Measurements from ENCODE around the gene SF3B5. TPM values are rescaled to one million over a fixed set of nuclear protein-coding genes. Genes with fewer than 3 reads are reported as not detected.

SF3B5 gene
- total RNA-seq, 1 experiment from 2014 or later = 139 TPM

DNA sequence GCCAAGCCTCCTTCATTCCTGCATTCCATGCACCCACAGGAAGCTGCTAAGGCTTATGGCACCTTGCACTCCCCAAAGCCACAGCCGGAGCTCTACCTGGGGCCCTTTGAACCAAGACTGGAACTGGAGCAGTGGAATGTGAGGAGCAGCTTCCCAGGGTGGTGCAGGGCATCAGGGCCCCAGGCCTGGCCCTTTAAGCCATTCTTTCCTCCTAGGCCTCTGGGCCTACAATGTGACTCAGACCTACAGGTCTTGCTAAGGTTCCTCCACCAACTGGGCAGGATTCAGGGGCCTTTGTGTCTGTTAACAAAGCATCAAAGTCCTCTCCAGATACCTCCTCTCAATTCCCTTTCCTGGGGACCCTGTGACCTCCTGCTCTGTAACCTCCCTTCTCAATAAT lies 36.2 kb downstream of the SF3B5 start:
- no TSS peak for BruUV-seq (replicated peaks)

GRCh38 chr6:144055121-144055931 lies 40.0 kb downstream of the SF3B5 start:
- Histone ChIP-seq H3K4me3 (ENCODE audit: low read length) (no peak overlapping the region), H3K27me3 (ENCODE audit: low read length) (no peaks in the 10 kb centered on the region), H3K79me2 (ENCODE audit: low read length) (no peaks in the 10 kb centered on the region), H3K9ac (ENCODE audit: low read length) (no peak overlapping the region), H3K9me2 (replicated peaks; ENCODE audit: low read length) (no peaks in the 10 kb centered on the region), H3K9me3 (ENCODE audit: low read length) (no peaks in the 10 kb centered on the region), H3K27ac (ENCODE audit: low read length) (no peak overlapping the region), H3K4me1 (ENCODE audit: insufficient read depth, low read length) (no peaks in the 10 kb centered on the region), H3F3A (ENCODE audit: low read length, unreplicated experiment) (no peaks in the 10 kb centered on the region), H3K4me2 (ENCODE audit: low read length) (no peak overlapping the region), H2AFZ (ENCODE audit: low read length) (no peak overlapping the region), H3K36me3 (ENCODE audit: low read depth, low read length) (no peaks in the 10 kb centered on the region), H4K20me1 (ENCODE audit: low read length) (no peaks in the 10 kb centered on the region)
- BruUV-seq (replicated peaks) = no TSS peak
- DNase-seq = no peak
- ChIA-PET POLR2A (ENCODE audit: unreplicated experiment) (no interaction called here), CTCF (no interaction called here)
- ATAC-seq = no peak
- intact Hi-C loops (cut with micrococcal nuclease) = no loop called here
- TF ChIP-seq EZH2 (IDR thresholded peaks at IDR 0.05; ENCODE audit: low read length, unreplicated experiment) = no peak
- TF ChIP-seq EZH2phosphoT487 (IDR thresholded peaks at IDR 0.05; ENCODE audit: borderline replicate concordance, low read length) = no peak
- TF ChIP-seq, protein P1, sequence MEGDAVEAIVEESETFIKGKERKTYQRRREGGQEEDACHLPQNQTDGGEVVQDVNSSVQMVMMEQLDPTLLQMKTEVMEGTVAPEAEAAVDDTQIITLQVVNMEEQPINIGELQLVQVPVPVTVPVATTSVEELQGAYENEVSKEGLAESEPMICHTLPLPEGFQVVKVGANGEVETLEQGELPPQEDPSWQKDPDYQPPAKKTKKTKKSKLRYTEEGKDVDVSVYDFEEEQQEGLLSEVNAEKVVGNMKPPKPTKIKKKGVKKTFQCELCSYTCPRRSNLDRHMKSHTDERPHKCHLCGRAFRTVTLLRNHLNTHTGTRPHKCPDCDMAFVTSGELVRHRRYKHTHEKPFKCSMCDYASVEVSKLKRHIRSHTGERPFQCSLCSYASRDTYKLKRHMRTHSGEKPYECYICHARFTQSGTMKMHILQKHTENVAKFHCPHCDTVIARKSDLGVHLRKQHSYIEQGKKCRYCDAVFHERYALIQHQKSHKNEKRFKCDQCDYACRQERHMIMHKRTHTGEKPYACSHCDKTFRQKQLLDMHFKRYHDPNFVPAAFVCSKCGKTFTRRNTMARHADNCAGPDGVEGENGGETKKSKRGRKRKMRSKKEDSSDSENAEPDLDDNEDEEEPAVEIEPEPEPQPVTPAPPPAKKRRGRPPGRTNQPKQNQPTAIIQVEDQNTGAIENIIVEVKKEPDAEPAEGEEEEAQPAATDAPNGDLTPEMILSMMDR (conservative IDR thresholded peaks at IDR 0.05; ENCODE audit: low read depth, low read length) = no peak

More for the DNA sequence above, 36.2 kb downstream of the SF3B5 start:
- H3K4me3 ChIP-seq (ENCODE audit: low read length) = no peak overlapping the region
- no peaks in the 10 kb centered on the region for H3K9me3 ChIP-seq (ENCODE audit: low read length)
- intact Hi-C loops (cut with micrococcal nuclease) = no loop called here
- no peak overlapping the region for H3K27ac ChIP-seq (ENCODE audit: low read length)
- TF ChIP-seq EZH2 (IDR thresholded peaks at IDR 0.05; ENCODE audit: low read length, unreplicated experiment) (no peak), EZH2phosphoT487 (IDR thresholded peaks at IDR 0.05; ENCODE audit: borderline replicate concordance, low read length) (no peak)
- TF ChIP-seq, protein P1 (conservative IDR thresholded peaks at IDR 0.05; ENCODE audit: low read depth, low read length) = no peak
- H3K27me3 ChIP-seq (ENCODE audit: low read length) = no peaks in the 10 kb centered on the region
- no peaks in the 10 kb centered on the region for H3K79me2 ChIP-seq (ENCODE audit: low read length)
- ATAC-seq = no peak
- H3K9ac ChIP-seq (ENCODE audit: low read length) = no peak overlapping the region
- no peak overlapping the region for H2AFZ ChIP-seq (ENCODE audit: low read length)
- H4K20me1 ChIP-seq (ENCODE audit: low read length) = no peaks in the 10 kb centered on the region
- H3K36me3 ChIP-seq (ENCODE audit: low read depth, low read length) = no peaks in the 10 kb centered on the region
- POLR2A ChIA-PET (ENCODE audit: unreplicated experiment) = interaction anchor here (0.7 kb wide), 1 partner anchor 454 kb away, joined by 6 read pairs; no protein-coding TSS in a partner anchor
- H3F3A ChIP-seq (ENCODE audit: low read length, unreplicated experiment) = no peaks in the 10 kb centered on the region
- CTCF ChIA-PET = no interaction called here
- H3K4me2 ChIP-seq (ENCODE audit: low read length) = no peak overlapping the region
- H3K4me1 ChIP-seq (ENCODE audit: insufficient read depth, low read length) = no peaks in the 10 kb centered on the region
- no peak for DNase-seq
- no peaks in the 10 kb centered on the region for H3K9me2 ChIP-seq (replicated peaks; ENCODE audit: low read length)

DNA sequence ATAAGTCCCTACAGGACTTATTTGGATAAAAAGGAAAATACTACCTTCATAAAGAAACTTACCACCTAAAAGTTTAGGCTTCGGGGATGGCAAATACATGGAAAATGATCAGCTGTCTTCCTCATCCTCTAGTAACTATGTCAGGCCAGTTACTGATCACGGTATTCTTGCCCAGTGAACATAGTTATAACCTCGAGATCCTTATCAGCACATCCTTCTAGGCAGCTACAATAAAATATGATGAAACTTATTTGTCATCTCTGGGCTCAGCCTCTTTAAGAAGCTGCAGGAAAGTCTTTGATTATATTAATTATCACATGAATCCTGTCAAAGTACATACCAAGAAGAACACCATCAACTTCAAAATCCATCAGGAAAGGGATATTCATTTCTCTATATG lies 41.8 kb downstream of the SF3B5 start:
- TF ChIP-seq EZH2phosphoT487 (IDR thresholded peaks at IDR 0.05; ENCODE audit: borderline replicate concordance, low read length) = no peak
- TF ChIP-seq, protein P1 (conservative IDR thresholded peaks at IDR 0.05; ENCODE audit: low read depth, low read length) = no peak
- TF ChIP-seq EZH2 (IDR thresholded peaks at IDR 0.05; ENCODE audit: low read length, unreplicated experiment) = no peak
- Histone ChIP-seq H3K4me3 (ENCODE audit: low read length) (no peak overlapping the region), H3K27me3 (ENCODE audit: low read length) (no peaks in the 10 kb centered on the region), H2AFZ (ENCODE audit: low read length) (no peak overlapping the region), H3K79me2 (ENCODE audit: low read length) (no peaks in the 10 kb centered on the region), H3K4me1 (ENCODE audit: insufficient read depth, low read length) (no peaks in the 10 kb centered on the region), H3F3A (ENCODE audit: low read length, unreplicated experiment) (no peaks in the 10 kb centered on the region), H3K36me3 (ENCODE audit: low read depth, low read length) (no peaks in the 10 kb centered on the region), H3K9me2 (replicated peaks; ENCODE audit: low read length) (no peaks in the 10 kb centered on the region), H3K9ac (ENCODE audit: low read length) (no peak overlapping the region), H4K20me1 (ENCODE audit: low read length) (no peaks in the 10 kb centered on the region), H3K4me2 (ENCODE audit: low read length) (no peak overlapping the region), H3K27ac (ENCODE audit: low read length) (no peak overlapping the region), H3K9me3 (ENCODE audit: low read length) (no peaks in the 10 kb centered on the region)
- CTCF ChIA-PET = no interaction called here
- DNase-seq (no peak), ATAC-seq (no peak)
- POLR2A ChIA-PET (ENCODE audit: unreplicated experiment) = no interaction called here
- BruUV-seq (replicated peaks) = no TSS peak
- intact Hi-C loops (cut with micrococcal nuclease) = no loop called here

Data from PC-3 (cell line).